Endothelial cell of umbilical vein (primary cell): ENCODE measurements around the gene DPYSL4. TPM values are rescaled to one million over a fixed set of nuclear protein-coding genes. Genes with fewer than 3 reads are reported as not detected.

ENCODE experiments used
- BruUV-seq: library from RNA; stranded (reverse); fragments of 400-500 nt; replicated peaks from 2 replicates; lab custom pipeline; 2021; lab: Mats Ljungman, UMichigan
- CTCF ChIA-PET: fragments of 300-600, 350-600 bp; sonication (Branson Sonifier 250); formaldehyde crosslinking; loops from one replicate; lab custom pipeline; 2021; ENCODE audit warnings: antibody characterized with exemption, inconsistent platforms; lab: Charles Lee
- POLR2A ChIA-PET: fragments of 300-600, 350-600 bp; sonication (Branson Sonifier 250); formaldehyde crosslinking; loops from one replicate; lab custom pipeline; 2021; ENCODE audit warnings: antibody characterized with exemption, inconsistent platforms; lab: Charles Lee
- DNase-seq: peaks from one replicate; pipeline ENCODE4 v3.0.0-alpha.2; 2011; ENCODE audit warnings: low read depth, low spot score
- FAIRE-seq: peaks from 2 replicates; lab custom pipeline; 2011; peaks lifted over from hg19 to GRCh38; lab: Jason Lieb, UNC
- H2AFZ ChIP-seq: 2 replicates; pipeline ENCODE4 v1.6.0; 2012; ENCODE audit warnings: low read depth, low read length, control low read depth, inconsistent platforms
- H3K27ac ChIP-seq: 2 replicates; pipeline ENCODE4 v1.5.1; 2011; ENCODE audit warnings: low read depth, mild to moderate bottlenecking, control low read depth, low read length, moderate library complexity; ENCODE audit not compliant: insufficient read depth
- H3K27me3 ChIP-seq, 2 experiments: 2 replicates each; pipeline versions ENCODE4 v1.6.0 to v1.6.1; 2011; ENCODE audit warnings: low read length in 2 of 2, mixed read lengths in 1 of 2; ENCODE audit not compliant: control insufficient read depth in 2 of 2, insufficient read depth in 2 of 2
- H3K36me3 ChIP-seq, 2 experiments: 2 replicates in 1 of 2; 3 replicates in 1 of 2; pipeline ENCODE4 v1.5.1; 2011; ENCODE audit warnings: low read length in 2 of 2, mild to moderate bottlenecking in 1 of 2, moderate library complexity in 1 of 2; ENCODE audit not compliant: control insufficient read depth in 2 of 2, insufficient read depth in 2 of 2; ENCODE audit errors: extremely low read depth in 1 of 2
- H3K4me1 ChIP-seq: 3 replicates; pipeline ENCODE4 v1.5.1; 2011; ENCODE audit warnings: mild to moderate bottlenecking, low read length; ENCODE audit not compliant: control insufficient read depth, insufficient read depth; ENCODE audit errors: extremely low read depth
- H3K4me2 ChIP-seq: 2 replicates; pipeline ENCODE4 v1.6.1; 2011; ENCODE audit warnings: low read length, control low read depth, mixed read lengths; ENCODE audit not compliant: insufficient read depth
- H3K4me3 ChIP-seq, 3 experiments: fragments of 200-600 bp in 1 of 3; sonication (generic), shearing (Covaris generic) in 1 of 3; replicated peaks in 1 of 3; 2 replicates each; pipeline ENCODE4 v1.5.1; 2011 to 2016; ENCODE audit warnings: control low read depth in 3 of 3, low read length in 3 of 3, mild to moderate bottlenecking in 2 of 3, inconsistent platforms in 1 of 3, low read depth in 1 of 3, moderate library complexity in 1 of 3; ENCODE audit not compliant: insufficient read depth in 1 of 3
- H3K79me2 ChIP-seq: 2 replicates; pipeline ENCODE4 v1.6.0; 2012; ENCODE audit warnings: low read length, inconsistent platforms; ENCODE audit not compliant: control insufficient read depth, insufficient read depth
- H3K9ac ChIP-seq: replicated peaks from 2 replicates; pipeline ENCODE3; 2011; ENCODE audit warnings: low read length, control low read depth; ENCODE audit not compliant: insufficient read depth; ENCODE audit errors: extremely low read depth
- H3K9me1 ChIP-seq: replicated peaks from 3 replicates; pipeline ENCODE4 v1.6.0; 2011; ENCODE audit warnings: mild to moderate bottlenecking, low read length; ENCODE audit not compliant: control insufficient read depth, insufficient read depth; ENCODE audit errors: extremely low read depth
- H3K9me3 ChIP-seq: replicated peaks from 2 replicates; pipeline ENCODE4 v1.5.1; 2012; ENCODE audit warnings: low read length, inconsistent platforms; ENCODE audit not compliant: control insufficient read depth, insufficient read depth
- H4K20me1 ChIP-seq: replicated peaks from 2 replicates; pipeline ENCODE3; 2011; ENCODE audit warnings: mild to moderate bottlenecking, low read length; ENCODE audit not compliant: control insufficient read depth, insufficient read depth; ENCODE audit errors: extremely low read depth
- CTCF ChIP-seq, 2 donors: IDR thresholded peaks; 1 replicate in 1 of 2; 2 replicates in 1 of 2; pipeline ENCODE4 v1.5.1; 2011; ENCODE audit warnings: low read length in 2 of 2, mild to moderate bottlenecking in 2 of 2, moderate library complexity in 2 of 2, control low read depth in 1 of 2, inconsistent platforms in 1 of 2, low read depth in 1 of 2; ENCODE audit not compliant: insufficient read depth in 1 of 2; ENCODE audit errors: extremely low read depth in 1 of 2
- EZH2 ChIP-seq: IDR thresholded peaks from 2 replicates; pipeline ENCODE4 v1.6.1; 2012; ENCODE audit warnings: borderline replicate concordance, low read depth, mild to moderate bottlenecking, moderate library complexity, low read length, inconsistent platforms; ENCODE audit not compliant: severe bottlenecking
- FOS ChIP-seq: IDR thresholded peaks from 2 replicates; pipeline ENCODE4 v1.6.1; 2011; ENCODE audit warnings: mild to moderate bottlenecking, low read length, moderate library complexity, borderline replicate concordance; ENCODE audit not compliant: insufficient read depth
- GATA2 ChIP-seq: IDR thresholded peaks from 2 replicates; pipeline ENCODE4 v1.7.0; 2011; ENCODE audit warnings: low read depth, mild to moderate bottlenecking, moderate library complexity, mixed read lengths, low read length; ENCODE audit not compliant: insufficient read length, insufficient read depth
- JUN ChIP-seq: IDR thresholded peaks from 2 replicates; pipeline ENCODE4 v1.6.1; 2011; ENCODE audit warnings: borderline replicate concordance, low read depth; ENCODE audit not compliant: insufficient read length, insufficient read depth
- MAX ChIP-seq: IDR thresholded peaks from 2 replicates; pipeline ENCODE4 v1.6.1; 2011; ENCODE audit not compliant: insufficient read depth, insufficient read length
- MYC ChIP-seq: IDR thresholded peaks from one replicate; pipeline ENCODE4 v1.6.1; 2011; ENCODE audit warnings: mild to moderate bottlenecking, low read depth, low read length
- POLR2A ChIP-seq: IDR thresholded peaks from 2 replicates; pipeline ENCODE4 v1.6.1; 2012; ENCODE audit warnings: low read depth, mild to moderate bottlenecking, control low read depth, low read length
- POLR2AphosphoS5 ChIP-seq: IDR thresholded peaks from 2 replicates; pipeline ENCODE4 v1.6.1; 2012; ENCODE audit warnings: low read depth, mild to moderate bottlenecking, control low read depth, low read length, moderate library complexity; ENCODE audit not compliant: insufficient read depth
- dilution Hi-C: fragments of 300-500 bp; cut with MboI; formaldehyde crosslinking; loops from one replicate; pipeline ENCODE4 v1.15.0; 2019; ENCODE audit warnings: low sequenced_read_pairs; ENCODE audit not compliant: extremely low pct_ligation_motif_present
- intact Hi-C: fragments of 100-400 bp; cut with micrococcal nuclease; formaldehyde crosslinking; loops from one replicate; pipeline ENCODE4 v1.10.0; 2022
- polyA plus RNA-seq, 4 experiments: library from polyadenylated mRNA; depleted of rRNA in 3 of 4; stranded (reverse) in 3 of 4; unstranded in 1 of 4; fragments of >200 nt; gene quantifications; 2 replicates each; pipeline versions ENCODE4 v1.2.1 to v1.2.3, GENCODE V29; 2011 to 2012; ENCODE audit warnings: missing spikeins in 1 of 4
- total RNA-seq: library from RNA; stranded (reverse); gene quantifications from 2 replicates; pipeline ENCODE4 v1.2.3, GENCODE V29; 2021

The DPYSL4 gene
- total and polyA plus RNA-seq, 2 donors (not counting 3 experiments of a cell fraction or from before 2014, with no cell fraction given), result 27.1 to 60.0 TPM

GRCh38 chr10:132194726-132195125 lies 8.0 kb downstream of the DPYSL4 start:
- TF ChIP-seq MYC (no peak), EZH2 (no peak), JUN (no peak), MAX (no peak), GATA2 (no peak), POLR2A (no peak), POLR2AphosphoS5 (no peak), FOS (no peak), CTCF (IDR thresholded peaks at IDR 0.05; ENCODE audit: extremely low read depth in 1 of 2, insufficient read depth in 1 of 2, low read depth in 1 of 2, low read length in 2 of 2) (no peak)
- Histone ChIP-seq H3K4me2 (no peak overlapping the region), H3K9me1 (no peaks in the 10 kb centered on the region), H3K27me3 (no peaks in the 10 kb centered on the region), H3K36me3 (peaks cover 0 to 3% of the 10 kb centered on the region in 2 experiments), H3K4me3 (no peak overlapping the region), H2AFZ (no peak overlapping the region), H4K20me1 (no peaks in the 10 kb centered on the region), H3K79me2 (no peaks in the 10 kb centered on the region), H3K9ac (no peak overlapping the region), H3K9me3 (no peaks in the 10 kb centered on the region), H3K27ac (no peak overlapping the region), H3K4me1 (no peaks in the 10 kb centered on the region)
- no peak for DNase-seq
- no peak for FAIRE-seq
- CTCF ChIA-PET, result no interaction called here
- intact Hi-C loops (no loop called here), dilution Hi-C loops (no loop called here)
- POLR2A ChIA-PET, result no interaction called here
- BruUV-seq, result no TSS peak
